Heart right ventricle (tissue), 16 donors: ENCODE measurements around the gene MAPKAP1. TPM values are rescaled to one million over a fixed set of nuclear protein-coding genes. Genes with fewer than 3 reads are reported as not detected.

ENCODE experiments used
- ATAC-seq, 8 donors: fragments of 200-7000 bp; cut with Tn5 transposase; one replicate each; pipeline ENCODE4 v1.9.1; 2020; ENCODE audit warnings: mild to moderate bottlenecking in 8 of 8, moderate library complexity in 8 of 8, moderate number of reproducible peaks in 1 of 8
- DNase-seq, 2 donors: peaks; one replicate each; pipeline ENCODE4 v3.0.0-alpha.2; 2020
- H3K27ac ChIP-seq, 10 donors: fragments of 200-600 bp; sonication (generic) in 2 of 10; one replicate each; pipeline versions ENCODE4 v1.5.0 to v1.8.0; 2020 to 2022; ENCODE audit warnings: mild to moderate bottlenecking in 3 of 10
- H3K27me3 ChIP-seq, 7 donors: fragments of 200-600 bp; one replicate each; pipeline ENCODE4 v1.8.0; 2021 to 2022; ENCODE audit warnings: mild to moderate bottlenecking in 2 of 7
- H3K36me3 ChIP-seq, 9 donors: fragments of 200-600 bp; sonication (generic) in 1 of 9; one replicate each; pipeline versions ENCODE4 v1.5.0 to v1.8.0; 2020 to 2022; ENCODE audit warnings: mild to moderate bottlenecking in 2 of 9
- H3K4me1 ChIP-seq, 9 donors: fragments of 200-600 bp; sonication (generic) in 1 of 9; one replicate each; pipeline versions ENCODE4 v1.5.0 to v1.8.0; 2020 to 2022; ENCODE audit warnings: mild to moderate bottlenecking in 4 of 9
- H3K4me3 ChIP-seq, 10 donors: fragments of 200-600 bp; sonication (generic) in 2 of 10; one replicate each; pipeline versions ENCODE4 v1.5.0 to v1.8.0; 2020 to 2022; ENCODE audit warnings: mild to moderate bottlenecking in 7 of 10, moderate library complexity in 2 of 10
- H3K9me3 ChIP-seq, 11 donors: fragments of 200-600 bp in 10 of 11; sonication (generic) in 2 of 11; one replicate each; pipeline versions ENCODE4 v1.5.0 to v1.8.0; 2013 to 2022; ENCODE audit warnings: mild to moderate bottlenecking in 2 of 11, control low read depth in 1 of 11, moderate library complexity in 1 of 11
- CTCF ChIP-seq, 9 donors: fragments of 200-600 bp; sonication (generic) in 2 of 9; IDR thresholded peaks; one replicate each; pipeline versions ENCODE4 v1.5.0 to v1.8.0; 2021 to 2022; ENCODE audit warnings: antibody characterized with exemption in 9 of 9, mild to moderate bottlenecking in 5 of 9, moderate library complexity in 1 of 9
- WGBS, 2 donors: extraction: QIAGEN DNeasy Blood & Tissue Kit; methylation state at CpG; one replicate each; pipeline ENCODE4 v1.1.7; 2013; ENCODE audit warnings: inconsistent platforms in 1 of 2; 5-methylcytosine and 5-hydroxymethylcytosine counted together
- intact Hi-C, 10 donors: fragments of 100-400 bp; cut with DNase I; formaldehyde crosslinking; loops; one replicate each; pipeline versions ENCODE4 v1.11.1 to v1.14.2; 2022
- polyA plus RNA-seq, 2 donors: library from polyadenylated mRNA; stranded (reverse); fragments of 200-250 nt; gene quantifications; one replicate each; pipeline ENCODE4 v1.2.3, GENCODE V29; 2013
- total RNA-seq, 10 donors: library from RNA; stranded (reverse); fragmentation: NEBNext Ultra II Directional in 3 of 10; extraction: Animal tissue kit (Norgen Biotek cat#: 25700) in 3 of 10; gene quantifications; one replicate each; pipeline versions ENCODE4 v1.2.1 to v1.2.4, GENCODE V29; 2021 to 2023
- donor health status: Arrhythmogenic right ventricular cardiomyopathy.
- donor health status: ischemic (EF 13 %, LVEDD 7.1; RV severe dilation, severe dysfunction).
- donor health status: healthy with polysubstance abuse.
- donor health status: DM: no; HTN: yes; CAD: no.
- donor health status: DM: no; HTN: no; CAD: no.
- donor health status: ischemic (EF 25% LVEDD 6.9; RV normal size, moderate dysfunction).
- donor health status: ischemic (EF 25% LVEDD 5.7; RV mildly dilated, moderate dysfunction).
- donor health status: healthy.
- donor health status: DM: yes; HTN: yes; CAD: no.
- donor health status: Ischemic cardiomyopathy.
- donor health status: ischemic (EF 35%, LVEDD 5.7; RV mildly dilated, moderate dysfunction).
- donor health status: nonischemic (EF 11% LVEDD 7.7; RV severe dilation, severe dysfunction).
- donor health status: DM: yes; HTN: yes; CAD: no.
- donor health status: PGD.
- donor health status: ischemic (EF 29% LVEDD 5.4; RV normal size, mild dysfunction).
- donor health status: nonischemic (EF 23%, LVEDD 6.1; RV moderate dilation, normal function).

The MAPKAP1 gene
- total and polyA plus RNA-seq, 12 donors, result 102 to 143 (median 116) TPM

DNA sequence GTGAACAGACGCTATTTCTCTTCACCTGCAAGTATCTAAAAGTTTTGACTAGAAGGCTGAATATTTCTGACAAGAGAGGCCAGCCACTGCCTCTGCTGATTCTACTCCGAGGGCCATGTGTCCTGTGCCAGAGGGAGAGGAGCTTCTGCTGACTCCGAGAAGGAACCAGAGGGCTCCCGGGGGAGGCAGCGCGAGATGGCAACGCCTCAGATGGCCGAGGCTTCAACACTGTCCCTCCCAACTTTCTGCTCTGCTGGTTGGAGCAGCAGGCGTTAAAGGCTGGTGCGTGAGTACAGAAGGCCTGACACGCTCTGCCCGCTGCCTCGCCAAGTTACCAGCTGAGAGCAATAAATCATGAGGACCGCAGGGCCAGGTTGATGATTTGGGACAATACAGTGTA, 266.6 kb downstream of the MAPKAP1 start:
- intact Hi-C loops, result no loop called here
- no peak overlapping the region for H3K4me3 ChIP-seq
- no peaks in the 10 kb centered on the region for H3K27me3 ChIP-seq
- no peak for DNase-seq
- peaks cover 0 to 5% (median 0%) of the 10 kb centered on the region in 9 donors for H3K4me1 ChIP-seq
- H3K36me3 ChIP-seq, result peaks cover 0 to 69% (median 0%) of the 10 kb centered on the region in 9 donors
- H3K27ac ChIP-seq, result no peak overlapping the region
- WGBS, 2 donors, result 84 to 85% methylated on average over 14 of the region's 14 CpGs
- no peak for ATAC-seq
- TF ChIP-seq CTCF (IDR thresholded peaks at IDR 0.05), result no peak
- no peaks in the 10 kb centered on the region for H3K9me3 ChIP-seq

DNA sequence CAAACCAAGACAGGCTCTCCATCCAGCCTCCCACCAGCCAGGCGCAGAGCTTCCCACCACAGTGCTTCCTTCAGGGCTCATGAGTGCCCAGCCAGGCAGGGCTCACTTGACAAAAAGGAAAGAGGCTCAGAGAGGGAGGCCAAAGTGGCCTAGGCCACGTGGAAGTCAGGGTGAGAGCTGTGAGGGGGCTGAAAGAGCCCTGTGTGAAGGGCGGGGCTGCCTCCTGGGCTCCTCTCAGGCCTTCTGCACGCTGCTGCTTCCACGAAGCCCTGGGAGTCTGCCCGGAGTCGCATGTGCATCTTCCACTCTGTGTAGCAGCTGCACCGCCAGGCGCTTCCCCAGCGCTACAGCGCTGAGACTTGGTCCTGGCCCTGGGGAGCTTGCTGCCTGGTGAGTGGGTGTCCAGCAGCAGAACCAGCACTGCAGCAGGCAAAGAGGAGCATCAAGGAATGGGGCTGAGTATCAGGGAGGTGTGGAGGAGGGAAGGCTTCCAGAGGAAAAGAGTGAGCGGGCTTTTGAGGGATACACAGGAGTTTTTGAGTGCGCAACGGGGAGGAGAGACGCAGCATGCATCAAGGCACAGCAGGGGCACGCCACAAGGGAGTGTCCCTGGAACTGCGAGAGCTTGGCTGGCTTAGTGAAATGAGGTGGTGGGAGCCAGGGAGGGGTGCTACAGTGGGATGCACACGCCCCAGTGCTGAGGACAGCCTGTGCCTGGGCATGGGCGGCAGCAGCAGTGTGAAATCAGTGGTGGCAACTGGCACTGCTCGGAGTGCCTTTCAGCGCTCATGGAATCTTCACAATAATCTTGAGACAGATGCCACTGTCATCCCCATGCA, 267.4 kb downstream of the MAPKAP1 start:
- H3K27me3 ChIP-seq, result no peaks in the 10 kb centered on the region
- H3K9me3 ChIP-seq, result no peaks in the 10 kb centered on the region
- no peak for DNase-seq
- no peak for TF ChIP-seq CTCF (IDR thresholded peaks at IDR 0.05)
- peaks cover 0 to 5% (median 0%) of the 10 kb centered on the region in 9 donors for H3K4me1 ChIP-seq
- H3K27ac ChIP-seq, result no peak overlapping the region
- intact Hi-C loops, result loop anchor here in 1 of 10 donors (10.0 kb wide), 1 partner anchor 55 kb away; no protein-coding TSS in a partner anchor
- no peak overlapping the region for H3K4me3 ChIP-seq
- H3K36me3 ChIP-seq, result peaks cover 0 to 68% (median 0%) of the 10 kb centered on the region in 9 donors
- WGBS, 2 donors, result 92 to 95% methylated on average over 21 of the region's 21 CpGs
- ATAC-seq, result peak in 1 of 8 donors; percentile 6

DNA sequence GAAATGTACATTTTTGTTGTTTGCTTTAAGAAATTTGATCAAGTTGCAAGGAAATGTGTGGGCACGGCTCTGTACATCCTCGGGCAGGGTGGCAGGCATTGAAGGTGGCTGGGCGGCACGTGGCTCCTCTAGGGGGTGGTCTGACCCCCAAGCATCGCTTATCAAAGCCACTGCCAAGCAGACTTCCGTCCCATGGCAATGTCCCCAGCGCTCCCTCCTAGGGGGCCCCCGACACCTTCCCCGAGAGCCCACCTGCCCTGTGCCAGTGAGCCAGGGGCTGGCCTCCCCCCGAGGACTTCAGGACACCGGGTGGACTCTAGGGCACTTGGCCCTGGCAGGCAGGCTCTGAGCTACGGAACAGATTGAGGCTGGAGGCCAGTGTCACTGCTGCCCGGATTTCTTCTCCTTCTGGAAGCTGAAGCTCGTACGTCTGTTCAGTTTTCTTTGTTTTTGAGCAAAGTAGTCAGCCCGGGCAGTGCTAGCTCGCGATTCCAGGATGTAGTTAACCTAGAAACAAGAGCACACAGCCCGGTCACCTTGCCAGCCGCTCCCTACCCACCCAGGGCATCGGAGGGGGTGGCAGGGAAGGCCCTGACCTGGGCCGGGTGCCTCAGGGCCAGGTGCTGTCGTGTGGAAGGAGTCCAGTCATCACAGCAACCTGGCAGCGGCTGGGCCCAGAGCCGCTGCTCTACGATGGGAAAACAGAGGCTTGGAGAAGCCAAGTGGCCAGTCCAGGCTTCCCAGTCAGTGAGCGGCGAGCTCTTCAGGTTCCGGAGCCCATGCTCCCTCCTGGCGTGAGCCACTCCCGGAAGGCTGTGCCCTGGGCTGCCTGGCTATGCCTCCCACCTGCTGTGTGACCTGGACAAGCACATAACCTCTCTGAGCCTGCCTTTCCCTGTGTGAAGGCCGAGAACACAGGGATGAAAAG, 268.2 kb downstream of the MAPKAP1 start:
- intact Hi-C loops, result loop anchor here in 1 of 10 donors (10.0 kb wide), 1 partner anchor 56 kb away; no protein-coding TSS in a partner anchor
- H3K4me3 ChIP-seq, result no peak overlapping the region
- WGBS, 2 donors, result 94 to 95% methylated on average over 32 of the region's 32 CpGs
- peak in 1 of 8 donors; percentile 11 for ATAC-seq
- H3K36me3 ChIP-seq, result peaks cover 0 to 59% (median 0%) of the 10 kb centered on the region in 9 donors
- H3K27me3 ChIP-seq, result no peaks in the 10 kb centered on the region
- no peaks in the 10 kb centered on the region for H3K9me3 ChIP-seq
- no peak for TF ChIP-seq CTCF (IDR thresholded peaks at IDR 0.05)
- DNase-seq, result no peak
- peaks cover 0 to 8% (median 0%) of the 10 kb centered on the region in 9 donors for H3K4me1 ChIP-seq
- no peak overlapping the region for H3K27ac ChIP-seq

DNA sequence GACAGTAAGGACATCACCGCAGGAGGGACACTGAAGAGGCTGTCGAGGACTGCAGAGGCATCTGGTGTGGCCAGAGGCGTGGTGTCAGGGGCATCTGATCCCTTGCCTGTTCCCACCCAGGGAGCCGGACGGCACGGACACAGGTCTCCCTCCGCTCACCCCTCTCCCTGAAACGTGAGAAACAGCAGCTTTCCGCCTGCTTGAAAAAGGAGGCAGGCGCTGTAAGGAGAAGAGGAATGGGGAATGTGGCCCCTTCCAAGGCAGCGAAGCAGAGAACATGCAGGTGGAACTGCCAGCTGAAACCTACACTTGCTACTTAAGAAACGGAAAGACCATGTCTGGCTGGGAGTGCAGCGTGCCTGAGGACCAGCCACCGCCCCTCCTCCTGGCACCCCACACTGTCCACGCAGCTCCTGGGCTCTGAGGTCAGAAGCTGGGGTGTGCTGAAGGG, 269.2 kb downstream of the MAPKAP1 start:
- 87 to 91% methylated on average over 15 of the region's 15 CpGs for WGBS, 2 donors
- Histone ChIP-seq H3K27ac (no peak overlapping the region), H3K36me3 (peaks cover 0 to 53% (median 0%) of the 10 kb centered on the region in 9 donors), H3K27me3 (no peaks in the 10 kb centered on the region), H3K4me1 (peaks cover 0 to 11% (median 0%) of the 10 kb centered on the region in 9 donors), H3K4me3 (no peak overlapping the region), H3K9me3 (no peaks in the 10 kb centered on the region)
- DNase-seq (no peak), ATAC-seq (no peak)
- TF ChIP-seq CTCF (IDR thresholded peaks at IDR 0.05), result no peak
- intact Hi-C loops, result loop anchor here in 1 of 10 donors (10.0 kb wide), 1 partner anchor 57 kb away; no protein-coding TSS in a partner anchor
